ENCODE results near the gene PAGE2. TPM values are rescaled to one million over a fixed set of nuclear protein-coding genes. Genes with fewer than 3 reads are reported as not detected.
"Not testable (repeated sequence)": the region's sequence is repeated elsewhere in the genome, so short reads cannot be mapped to it uniquely, and the experiment has no call there.

Gene PAGE2
- not detected for total RNA-seq
- long read RNA-seq, donor 1, result 0 reads
- long read RNA-seq, donor 2, result 0 reads

- no peaks in the 10 kb centered on the region for H3K4me1 ChIP-seq (ENCODE audit: low read depth)
- no peaks in the 10 kb centered on the region for H3K9me3 ChIP-seq
- no peaks in the 10 kb centered on the region for H3K36me3 ChIP-seq (ENCODE audit: low read depth)
- intact Hi-C loops (cut with DNase I, micrococcal nuclease), result no loop called here
- TF ChIP-seq, protein P1, sequence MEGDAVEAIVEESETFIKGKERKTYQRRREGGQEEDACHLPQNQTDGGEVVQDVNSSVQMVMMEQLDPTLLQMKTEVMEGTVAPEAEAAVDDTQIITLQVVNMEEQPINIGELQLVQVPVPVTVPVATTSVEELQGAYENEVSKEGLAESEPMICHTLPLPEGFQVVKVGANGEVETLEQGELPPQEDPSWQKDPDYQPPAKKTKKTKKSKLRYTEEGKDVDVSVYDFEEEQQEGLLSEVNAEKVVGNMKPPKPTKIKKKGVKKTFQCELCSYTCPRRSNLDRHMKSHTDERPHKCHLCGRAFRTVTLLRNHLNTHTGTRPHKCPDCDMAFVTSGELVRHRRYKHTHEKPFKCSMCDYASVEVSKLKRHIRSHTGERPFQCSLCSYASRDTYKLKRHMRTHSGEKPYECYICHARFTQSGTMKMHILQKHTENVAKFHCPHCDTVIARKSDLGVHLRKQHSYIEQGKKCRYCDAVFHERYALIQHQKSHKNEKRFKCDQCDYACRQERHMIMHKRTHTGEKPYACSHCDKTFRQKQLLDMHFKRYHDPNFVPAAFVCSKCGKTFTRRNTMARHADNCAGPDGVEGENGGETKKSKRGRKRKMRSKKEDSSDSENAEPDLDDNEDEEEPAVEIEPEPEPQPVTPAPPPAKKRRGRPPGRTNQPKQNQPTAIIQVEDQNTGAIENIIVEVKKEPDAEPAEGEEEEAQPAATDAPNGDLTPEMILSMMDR (IDR thresholded peaks at IDR 0.05), result no peak
- no peak for DNase-seq
- no peak for ATAC-seq
- no peak within 1 kb of the TSS for H3K4me3 ChIP-seq
These were observed at the start of gene PAGE2 for GRCh38 chrX:55088795-55089489. TSS of gene PAGE2 (plus strand) at chrX:55089018. CDS start at chrX:55090021, 1,003 bp downstream.

DNA sequence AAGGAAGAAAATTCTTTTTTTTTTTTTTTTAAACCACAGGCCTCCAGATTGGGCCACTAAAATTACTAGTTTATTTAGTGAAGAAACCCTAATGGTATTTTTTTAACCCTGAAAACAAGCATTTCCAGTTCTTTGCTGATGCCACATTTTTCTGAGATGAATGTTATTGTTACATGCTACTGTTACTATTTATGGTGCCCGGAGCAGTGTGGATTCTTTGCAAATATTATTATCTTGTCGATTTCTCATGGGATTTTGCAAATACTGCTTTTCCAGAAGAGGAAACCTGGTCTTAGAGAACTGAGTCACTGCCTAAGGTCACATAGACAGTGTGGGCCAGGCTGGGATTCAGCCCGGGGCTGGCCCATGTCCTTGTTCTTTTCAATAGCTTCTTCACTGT is 49.3 kb upstream of the PAGE2 start:
- DNase-seq, result no peak
- no peaks in the 10 kb centered on the region for H3K9me3 ChIP-seq
- intact Hi-C loops (cut with DNase I, micrococcal nuclease), result no loop called here
- no peaks in the 10 kb centered on the region for H3K4me1 ChIP-seq (ENCODE audit: low read depth)
- H3K4me3 ChIP-seq, result no peak overlapping the region
- H3K36me3 ChIP-seq (ENCODE audit: low read depth), result no peaks in the 10 kb centered on the region
- ATAC-seq, result no peak
- TF ChIP-seq, protein P1 (IDR thresholded peaks at IDR 0.05), result no peak

DNA sequence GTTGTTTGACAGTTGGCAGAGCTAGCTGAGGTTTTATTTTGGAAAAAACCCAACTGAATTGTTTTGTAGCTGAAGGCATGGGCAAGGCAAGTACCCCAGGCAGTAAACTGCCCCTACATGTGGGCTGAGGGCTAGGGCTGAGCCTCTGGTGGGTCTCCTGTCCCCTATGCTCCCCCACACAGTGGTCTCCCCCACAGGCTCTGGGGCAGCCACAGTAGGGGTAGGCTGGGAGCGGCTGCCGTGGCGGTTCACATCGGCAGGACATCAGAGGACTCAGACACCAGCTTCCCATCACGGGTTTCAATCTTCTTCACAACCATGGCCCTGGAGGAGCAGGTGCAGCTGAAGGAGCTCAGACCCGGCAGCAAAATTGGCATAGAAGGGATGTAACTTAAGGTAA is 47.3 kb upstream of the PAGE2 start:
- no peaks in the 10 kb centered on the region for H3K36me3 ChIP-seq (ENCODE audit: low read depth)
- DNase-seq, result no peak
- H3K4me3 ChIP-seq, result no peak overlapping the region
- TF ChIP-seq, protein P1 (IDR thresholded peaks at IDR 0.05), result no peak
- intact Hi-C loops (cut with DNase I, micrococcal nuclease), result no loop called here
- no peaks in the 10 kb centered on the region for H3K9me3 ChIP-seq
- no peak for ATAC-seq
- no peaks in the 10 kb centered on the region for H3K4me1 ChIP-seq (ENCODE audit: low read depth)

GRCh38 chrX:55050599-55050998 is 38.2 kb upstream of the PAGE2 start:
- DNase-seq; H3K36me3 ChIP-seq (ENCODE audit: low read depth); H3K9me3 ChIP-seq; ATAC-seq; H3K4me1 ChIP-seq (ENCODE audit: low read depth); H3K4me3 ChIP-seq: not testable (repeated sequence)
- intact Hi-C loops (cut with DNase I, micrococcal nuclease), result loop anchor here in 1 of 2 donors (10.0 kb wide), 1 partner anchor 156 kb away; no protein-coding TSS in a partner anchor

GRCh38 chrX:55056820-55057674 is 31.8 kb upstream of the PAGE2 start:
- DNase-seq (peak in 1 of 3 donors; percentile 4), ATAC-seq (no peak)
- Histone ChIP-seq H3K9me3 (no peaks in the 10 kb centered on the region), H3K4me1 (ENCODE audit: low read depth) (no peaks in the 10 kb centered on the region), H3K4me3 (no peak overlapping the region), H3K36me3 (ENCODE audit: low read depth) (no peaks in the 10 kb centered on the region)
- TF ChIP-seq, protein P1 (IDR thresholded peaks at IDR 0.05), result no peak
- intact Hi-C loops (cut with DNase I, micrococcal nuclease), result loop anchor here in 1 of 2 donors (10.0 kb wide), 1 partner anchor 162 kb away; no protein-coding TSS in a partner anchor
